ENCODE results near the gene TMEM223. TPM values are rescaled to one million over a fixed set of nuclear protein-coding genes. Genes with fewer than 3 reads are reported as not detected.

Gene TMEM223
- total RNA-seq, 1 donor, result 14.7 TPM

DNA sequence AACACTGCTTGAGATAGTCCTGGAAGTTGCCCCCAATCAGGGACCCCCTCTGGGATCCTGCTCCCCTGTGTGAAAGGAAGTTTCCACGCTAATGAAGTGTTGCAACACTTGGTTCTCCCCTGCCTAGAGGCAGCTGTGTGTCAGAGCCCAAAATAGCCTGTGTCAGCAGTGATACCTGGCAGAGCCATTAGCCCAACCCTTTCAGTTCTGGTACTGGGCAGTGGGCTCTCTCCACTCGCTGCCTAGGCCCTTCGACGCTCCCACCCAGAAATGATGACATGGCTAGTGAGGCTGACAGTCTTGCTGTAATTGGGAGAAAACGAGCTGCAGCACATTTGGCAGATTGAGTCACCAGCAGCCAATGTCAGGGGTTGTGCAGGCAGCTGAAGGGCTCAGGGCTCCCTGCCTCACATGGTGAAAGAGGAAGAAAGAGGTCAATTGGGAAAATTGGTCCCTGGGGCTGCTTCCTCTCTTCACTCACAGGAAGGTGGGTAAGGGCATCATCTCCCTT is 14.9 kb upstream of the TMEM223 start:
- TF ChIP-seq, protein P1, sequence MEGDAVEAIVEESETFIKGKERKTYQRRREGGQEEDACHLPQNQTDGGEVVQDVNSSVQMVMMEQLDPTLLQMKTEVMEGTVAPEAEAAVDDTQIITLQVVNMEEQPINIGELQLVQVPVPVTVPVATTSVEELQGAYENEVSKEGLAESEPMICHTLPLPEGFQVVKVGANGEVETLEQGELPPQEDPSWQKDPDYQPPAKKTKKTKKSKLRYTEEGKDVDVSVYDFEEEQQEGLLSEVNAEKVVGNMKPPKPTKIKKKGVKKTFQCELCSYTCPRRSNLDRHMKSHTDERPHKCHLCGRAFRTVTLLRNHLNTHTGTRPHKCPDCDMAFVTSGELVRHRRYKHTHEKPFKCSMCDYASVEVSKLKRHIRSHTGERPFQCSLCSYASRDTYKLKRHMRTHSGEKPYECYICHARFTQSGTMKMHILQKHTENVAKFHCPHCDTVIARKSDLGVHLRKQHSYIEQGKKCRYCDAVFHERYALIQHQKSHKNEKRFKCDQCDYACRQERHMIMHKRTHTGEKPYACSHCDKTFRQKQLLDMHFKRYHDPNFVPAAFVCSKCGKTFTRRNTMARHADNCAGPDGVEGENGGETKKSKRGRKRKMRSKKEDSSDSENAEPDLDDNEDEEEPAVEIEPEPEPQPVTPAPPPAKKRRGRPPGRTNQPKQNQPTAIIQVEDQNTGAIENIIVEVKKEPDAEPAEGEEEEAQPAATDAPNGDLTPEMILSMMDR (IDR thresholded peaks at IDR 0.05; ENCODE audit: insufficient read depth, low read depth, low read length), result no peak
- peak; percentile 72 for DNase-seq (ENCODE audit: low read depth)
- no peak overlapping the region for H3K4me3 ChIP-seq (ENCODE audit: low read depth, low read length)

DNA sequence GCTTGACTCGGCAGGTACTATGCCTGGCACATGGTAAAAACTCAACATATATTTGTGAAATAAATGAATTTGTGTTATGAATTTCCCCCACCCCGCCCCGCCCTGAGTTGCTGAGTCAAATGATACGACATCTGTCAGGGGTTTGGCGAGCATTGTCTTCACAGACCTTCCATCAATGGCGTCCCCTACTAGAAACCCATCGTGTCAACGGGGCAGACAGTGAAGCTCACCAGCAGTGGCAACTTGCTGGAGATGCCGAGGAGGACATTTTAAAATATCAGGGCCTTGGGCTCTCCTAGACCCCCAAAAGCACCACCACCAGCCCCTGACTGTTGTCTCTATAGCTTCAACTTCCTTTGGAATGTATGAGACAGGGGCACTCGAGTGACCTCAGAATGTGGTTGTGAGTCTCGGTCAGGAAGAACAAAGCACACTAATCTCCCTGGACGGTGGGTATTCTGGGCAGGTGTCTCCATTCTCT is 14.2 kb upstream of the TMEM223 start:
- DNase-seq (ENCODE audit: low read depth), result no peak
- TF ChIP-seq, protein P1 (IDR thresholded peaks at IDR 0.05; ENCODE audit: insufficient read depth, low read depth, low read length), result no peak
- H3K4me3 ChIP-seq (ENCODE audit: low read depth, low read length), result peak overlapping the region; percentile 83

DNA sequence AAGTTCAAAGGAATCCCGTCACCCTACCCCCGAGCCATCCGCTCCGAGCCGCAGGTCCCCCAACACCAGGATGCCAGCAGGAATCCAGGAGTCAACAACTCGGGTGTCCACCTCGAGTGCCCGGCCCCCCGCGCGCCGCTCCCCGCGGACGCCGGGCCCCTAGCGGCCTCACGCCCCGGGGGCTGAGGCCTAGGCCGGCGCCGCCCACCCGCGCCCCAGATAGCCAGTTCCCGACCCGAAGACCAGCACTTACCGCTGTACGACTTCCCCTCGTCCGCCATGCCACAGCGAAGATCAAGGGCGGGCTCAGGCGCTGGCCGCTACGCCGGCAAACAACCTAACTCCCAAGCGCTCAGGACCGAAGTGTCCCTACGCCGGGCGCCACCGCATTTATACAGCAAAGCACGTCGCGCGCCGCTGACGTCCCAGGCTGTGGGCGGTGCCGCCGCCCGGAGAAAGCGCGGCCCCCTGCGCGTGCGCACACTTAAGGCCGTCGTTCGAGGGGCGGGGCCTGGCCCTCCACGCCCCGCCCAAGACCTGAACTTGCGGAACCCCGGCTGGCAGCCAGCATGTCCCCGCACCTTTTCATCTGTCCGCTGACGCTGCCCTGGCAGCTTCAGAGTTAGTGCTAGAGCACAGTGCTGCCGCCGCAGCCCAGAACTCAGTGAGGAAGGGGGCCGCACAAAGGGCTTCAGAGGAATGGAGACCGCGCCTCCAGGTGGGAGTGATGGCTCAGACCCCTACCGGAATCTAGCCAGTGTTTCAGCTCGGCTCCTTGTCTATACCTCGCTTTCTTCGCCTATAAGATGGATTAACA is 13.5 kb upstream of the TMEM223 start, which contains the start of gene NXF1:
Gene NXF1 (minus strand): TSS at position 365 of the 817 bp plus-strand sequence. CDS start 84 bp downstream, at position 281.
- H3K4me3 ChIP-seq (ENCODE audit: low read depth, low read length), result peak within 1 kb of the TSS; percentile 83
- TF ChIP-seq, protein P1 (IDR thresholded peaks at IDR 0.05; ENCODE audit: insufficient read depth, low read depth, low read length), result peak; percentile 10
- DNase-seq (ENCODE audit: low read depth), result peak; percentile 95

DNA sequence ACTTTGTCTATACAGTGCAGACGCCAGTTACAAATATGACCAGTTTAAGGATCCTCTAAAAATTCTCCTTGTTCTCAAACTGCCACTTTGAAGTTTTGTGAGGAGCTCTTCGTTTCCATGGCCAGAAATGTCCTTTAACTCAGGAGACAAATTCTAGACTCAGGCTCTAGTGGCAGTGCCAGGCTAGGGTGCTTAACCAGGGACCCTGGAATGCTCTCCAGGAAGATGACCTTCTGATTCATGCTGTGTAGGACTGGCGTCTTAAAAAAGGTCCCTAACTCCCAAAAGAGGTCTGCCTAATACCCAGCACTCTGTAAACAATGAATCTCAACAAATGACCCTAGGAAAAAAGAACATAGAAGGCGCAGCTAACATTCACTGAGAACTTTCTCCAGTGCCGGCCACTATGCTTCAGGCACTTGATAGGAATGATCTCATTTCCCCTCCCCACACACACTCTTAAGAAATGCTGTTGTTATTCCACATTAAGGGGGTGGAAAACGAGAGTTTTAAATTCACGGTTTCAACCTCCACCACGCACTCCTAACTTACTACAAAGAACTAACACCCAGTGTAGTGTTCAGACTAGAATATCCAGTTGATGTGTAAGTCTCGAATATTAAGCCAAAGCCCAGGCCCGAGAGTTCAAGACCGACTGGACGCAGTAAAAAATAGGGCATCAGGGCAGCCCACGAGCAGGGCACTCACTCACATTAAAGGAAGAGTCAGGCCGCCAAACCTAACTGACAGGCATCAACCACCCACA is 12.7 kb upstream of the TMEM223 start:
- TF ChIP-seq, protein P1 (IDR thresholded peaks at IDR 0.05; ENCODE audit: insufficient read depth, low read depth, low read length), result no peak
- peak; percentile 62 for DNase-seq (ENCODE audit: low read depth)
- peak overlapping the region; percentile 83 for H3K4me3 ChIP-seq (ENCODE audit: low read depth, low read length)

DNA sequence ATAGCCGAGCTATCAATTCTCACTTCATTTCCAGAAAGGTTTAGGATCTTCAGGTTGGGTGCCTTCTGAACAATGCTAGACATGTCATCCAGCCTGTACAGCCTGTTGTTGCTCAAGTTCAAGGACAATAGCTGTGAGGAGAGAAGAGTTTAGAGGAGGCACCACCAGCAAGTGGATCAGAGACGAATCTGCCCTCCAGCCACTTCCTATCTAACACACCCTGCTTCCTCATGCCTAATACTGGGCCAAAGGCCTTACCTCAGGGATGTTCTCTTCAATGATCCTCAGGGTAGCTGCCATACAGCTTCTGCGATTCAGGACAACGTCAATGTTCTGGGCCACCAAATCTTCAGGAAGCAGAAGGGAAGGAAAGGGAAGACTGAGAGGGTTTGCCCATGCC is 9.3 kb upstream of the TMEM223 start:
- TF ChIP-seq, protein P1 (IDR thresholded peaks at IDR 0.05; ENCODE audit: insufficient read depth, low read depth, low read length), result no peak
- no peak overlapping the region for H3K4me3 ChIP-seq (ENCODE audit: low read depth, low read length)
- DNase-seq (ENCODE audit: low read depth), result no peak

DNA sequence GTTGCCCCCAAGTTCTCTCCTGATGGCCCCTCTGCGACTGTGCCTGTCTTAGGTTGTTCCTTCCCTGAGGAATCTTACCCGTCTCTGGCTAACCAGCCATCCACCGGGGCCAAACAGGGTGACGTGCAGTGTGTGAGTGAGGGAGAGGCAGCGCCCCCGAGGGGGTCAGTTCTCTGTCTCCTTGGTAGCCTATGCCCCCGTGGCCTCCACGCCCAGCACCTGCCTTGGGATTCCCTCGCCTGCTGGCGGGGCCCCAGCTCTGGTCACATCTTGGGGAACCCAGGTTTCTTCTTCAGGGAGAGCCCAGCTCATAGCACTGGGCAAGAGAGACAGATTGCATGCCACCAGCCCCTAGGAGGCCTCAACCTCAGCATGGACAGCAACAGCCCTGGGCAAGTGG is 7.7 kb upstream of the TMEM223 start:
- H3K4me3 ChIP-seq (ENCODE audit: low read depth, low read length), result no peak overlapping the region
- DNase-seq (ENCODE audit: low read depth), result no peak
- TF ChIP-seq, protein P1 (IDR thresholded peaks at IDR 0.05; ENCODE audit: insufficient read depth, low read depth, low read length), result no peak

All from fibroblast of villous mesenchyme (primary cell).